ENCODE measurements around the gene STARD13.

The STARD13 gene

DNA sequence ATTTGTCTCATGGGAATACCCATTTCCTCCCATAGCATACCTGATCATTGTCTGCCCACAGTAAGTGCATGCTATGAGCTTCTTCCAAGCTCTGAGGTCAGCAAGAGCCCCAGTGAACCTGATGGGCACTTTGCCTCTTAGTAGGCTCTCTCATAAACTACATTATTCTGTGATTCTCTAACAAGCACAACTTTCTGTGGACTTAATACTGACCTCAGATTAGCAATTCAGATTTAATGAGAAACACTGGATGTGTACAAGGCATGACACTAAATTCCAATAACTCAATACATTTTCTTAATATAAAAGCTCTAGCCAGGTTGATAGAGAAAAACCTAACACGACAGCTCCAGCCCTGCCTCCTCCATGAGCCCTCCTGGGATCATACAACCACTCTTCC, 23.3 kb upstream of the STARD13 start:
- no peak for DNase-seq (ENCODE audit: low read depth in 1 of 2, low spot score in 1 of 2)

DNA sequence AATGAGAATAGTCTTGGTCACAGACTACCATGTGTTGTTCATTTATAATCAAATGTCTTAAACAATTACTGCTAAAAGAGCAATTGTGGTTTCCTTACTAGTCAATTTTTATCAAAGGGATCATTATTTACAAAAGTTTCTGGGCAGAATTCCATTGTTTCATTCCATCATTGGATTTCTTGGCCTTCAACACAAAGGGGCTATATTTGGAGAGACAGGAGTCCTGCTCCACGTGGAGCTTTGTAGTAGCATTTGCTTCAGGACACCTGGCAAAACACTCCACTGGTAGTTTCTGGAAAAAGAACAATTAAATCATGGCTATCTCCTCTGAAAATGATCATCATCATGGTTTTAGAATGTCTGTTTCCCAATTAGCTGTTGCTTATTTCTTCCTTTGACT, 22.3 kb upstream of the STARD13 start:
- DNase-seq (ENCODE audit: low read depth in 1 of 2, low spot score in 1 of 2), result no peak

DNA sequence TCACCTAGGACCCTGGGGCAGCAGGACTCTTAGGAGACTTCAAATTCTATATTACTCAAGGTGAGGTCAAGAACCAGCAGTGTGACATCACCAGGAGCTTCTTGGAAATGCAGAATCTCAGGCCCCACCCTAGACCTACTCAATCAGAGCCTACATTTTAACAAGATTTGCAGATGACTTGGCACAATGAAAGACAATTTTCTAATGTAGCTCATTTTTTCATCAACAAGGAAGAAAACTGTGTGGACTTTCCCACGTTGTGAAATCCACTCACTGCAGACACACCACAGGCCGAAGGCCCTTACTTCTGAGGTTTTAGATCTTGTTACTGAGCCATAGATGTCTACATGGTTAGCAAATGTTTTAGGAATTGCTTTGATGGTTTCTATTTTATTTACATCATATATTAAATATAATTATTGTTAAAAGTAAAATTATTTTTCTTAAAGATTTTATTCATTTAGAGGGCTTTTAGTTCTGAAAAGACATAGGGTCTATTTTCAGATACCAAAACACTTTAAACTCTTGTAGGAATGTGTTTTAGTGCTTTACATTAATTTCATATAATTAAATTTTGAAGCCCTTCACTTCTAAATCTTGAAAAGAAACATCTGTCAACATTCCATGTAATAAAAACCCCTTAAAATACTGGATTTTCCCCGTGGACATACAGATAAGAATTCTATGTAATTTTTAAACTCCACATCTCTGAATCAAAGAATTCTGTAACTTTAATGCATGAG, 18.5 kb upstream of the STARD13 start:
- no peak for DNase-seq (ENCODE audit: low read depth in 1 of 2, low spot score in 1 of 2)

DNA sequence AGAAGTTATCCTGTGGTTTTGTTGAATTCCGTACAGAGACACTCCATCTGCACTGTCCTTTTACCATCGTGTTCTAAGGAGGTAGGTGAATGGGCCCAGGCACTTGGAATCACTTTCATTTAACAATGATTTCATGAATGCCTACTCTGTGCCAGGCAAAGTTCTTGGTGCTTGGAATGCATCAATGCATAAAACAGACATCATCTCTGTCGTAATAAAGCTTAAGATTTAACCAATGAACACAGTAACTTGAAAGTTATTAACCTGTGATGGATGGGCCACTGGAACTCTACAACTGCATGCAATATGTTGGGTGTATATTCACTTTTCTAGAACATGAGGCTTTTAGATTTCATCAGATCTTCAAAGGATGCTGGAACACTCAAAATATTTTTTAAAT, 14.1 kb upstream of the STARD13 start:
- DNase-seq (ENCODE audit: low read depth in 1 of 2, low spot score in 1 of 2), result no peak

DNA sequence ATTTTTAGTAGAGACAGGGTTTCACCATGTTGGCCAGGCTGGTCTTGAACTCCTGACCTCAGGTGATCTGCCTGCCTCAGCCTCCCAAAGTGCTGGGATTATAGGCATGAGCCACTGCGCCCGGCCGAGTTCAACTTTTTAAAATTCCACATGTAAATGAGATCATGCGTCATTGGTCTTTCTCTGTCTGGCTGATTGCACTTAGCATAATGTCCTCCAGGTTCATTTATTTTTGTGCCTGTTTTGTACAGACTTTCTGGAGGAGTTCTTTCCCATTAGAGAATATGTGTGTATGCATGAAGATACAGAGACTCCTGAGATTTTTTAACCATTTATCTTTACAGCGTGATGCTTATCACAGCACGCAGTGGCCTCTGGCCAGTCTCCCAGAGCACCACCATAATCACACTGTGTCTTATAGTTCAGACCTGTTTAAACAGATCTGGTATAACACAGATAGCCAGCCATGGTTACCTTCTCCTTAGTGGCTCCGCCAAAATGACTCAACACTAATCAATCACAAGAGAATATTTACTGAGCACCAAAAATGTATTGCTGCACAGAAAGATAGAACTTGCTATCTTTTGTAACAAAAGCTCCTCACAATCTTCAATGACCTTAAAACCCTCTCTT, 11.4 kb upstream of the STARD13 start:
- no peak for DNase-seq (ENCODE audit: low read depth in 1 of 2, low spot score in 1 of 2)

DNA sequence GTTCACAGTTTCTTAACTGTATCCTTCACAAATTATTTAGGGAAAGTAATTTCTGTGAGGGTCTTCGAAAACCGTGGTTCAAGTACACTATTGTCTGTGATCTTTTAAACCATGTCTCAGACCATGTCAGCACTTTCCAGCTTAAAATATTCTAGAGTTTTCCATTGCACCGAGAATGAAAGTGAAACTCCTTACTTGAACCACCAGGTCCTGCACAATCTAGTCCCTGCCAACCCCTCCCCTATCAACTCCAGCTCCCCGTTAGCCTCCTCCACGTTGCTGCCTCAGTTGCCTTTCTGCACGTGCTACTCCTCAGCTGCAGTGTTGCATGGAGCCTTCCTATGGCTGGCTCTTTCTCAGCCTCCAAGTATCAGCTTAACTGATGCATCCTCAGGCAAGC, 7.2 kb upstream of the STARD13 start:
- no peak for DNase-seq (ENCODE audit: low read depth in 1 of 2, low spot score in 1 of 2)

DNA sequence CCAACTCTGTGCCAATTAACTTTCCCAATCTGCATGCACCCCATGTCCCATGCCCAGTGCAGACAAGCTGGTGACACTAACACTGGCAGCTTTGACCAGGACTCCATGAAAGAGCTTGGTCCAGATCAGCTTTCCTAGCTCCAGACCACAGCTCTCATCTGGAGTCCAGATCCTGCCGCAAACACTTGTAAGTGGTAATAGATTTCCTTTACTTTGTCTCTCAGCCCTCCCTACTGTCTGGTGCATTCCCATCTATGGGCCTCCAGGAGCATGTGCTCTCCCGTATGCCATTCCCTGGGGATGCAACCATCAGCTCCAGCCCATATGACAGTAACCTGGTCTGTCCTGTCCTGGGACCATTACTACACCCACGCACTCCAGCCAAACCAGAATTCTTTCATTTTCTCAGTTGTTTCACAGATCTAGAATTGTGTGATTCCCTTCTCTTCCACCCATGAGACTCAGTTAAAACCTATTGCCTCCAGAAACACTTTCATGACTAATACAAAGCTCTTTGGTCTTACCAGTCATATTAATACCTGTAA, 4.9 kb upstream of the STARD13 start:
- DNase-seq (ENCODE audit: low read depth in 1 of 2, low spot score in 1 of 2), result no peak

DNA sequence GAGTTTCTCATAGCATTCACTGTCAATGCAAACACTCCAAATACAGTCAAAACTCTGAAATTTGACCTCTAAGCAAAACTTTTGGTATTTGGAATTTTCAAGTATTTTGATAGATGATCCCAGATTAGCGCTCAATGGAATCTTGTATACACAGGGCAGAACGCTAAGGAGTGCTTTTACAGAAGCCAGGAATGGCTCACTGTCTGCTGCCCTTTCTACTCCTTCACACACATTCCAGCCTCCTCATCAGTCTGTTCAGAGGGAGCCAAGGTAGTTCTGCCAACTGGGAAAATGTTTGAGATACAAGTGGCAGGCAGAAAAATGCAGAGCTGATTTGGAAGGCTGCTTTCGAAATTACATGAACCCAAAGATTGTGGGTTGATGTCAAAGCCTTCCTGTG, 4.4 kb upstream of the STARD13 start:
- DNase-seq (ENCODE audit: low read depth in 1 of 2, low spot score in 1 of 2), result no peak

DNA sequence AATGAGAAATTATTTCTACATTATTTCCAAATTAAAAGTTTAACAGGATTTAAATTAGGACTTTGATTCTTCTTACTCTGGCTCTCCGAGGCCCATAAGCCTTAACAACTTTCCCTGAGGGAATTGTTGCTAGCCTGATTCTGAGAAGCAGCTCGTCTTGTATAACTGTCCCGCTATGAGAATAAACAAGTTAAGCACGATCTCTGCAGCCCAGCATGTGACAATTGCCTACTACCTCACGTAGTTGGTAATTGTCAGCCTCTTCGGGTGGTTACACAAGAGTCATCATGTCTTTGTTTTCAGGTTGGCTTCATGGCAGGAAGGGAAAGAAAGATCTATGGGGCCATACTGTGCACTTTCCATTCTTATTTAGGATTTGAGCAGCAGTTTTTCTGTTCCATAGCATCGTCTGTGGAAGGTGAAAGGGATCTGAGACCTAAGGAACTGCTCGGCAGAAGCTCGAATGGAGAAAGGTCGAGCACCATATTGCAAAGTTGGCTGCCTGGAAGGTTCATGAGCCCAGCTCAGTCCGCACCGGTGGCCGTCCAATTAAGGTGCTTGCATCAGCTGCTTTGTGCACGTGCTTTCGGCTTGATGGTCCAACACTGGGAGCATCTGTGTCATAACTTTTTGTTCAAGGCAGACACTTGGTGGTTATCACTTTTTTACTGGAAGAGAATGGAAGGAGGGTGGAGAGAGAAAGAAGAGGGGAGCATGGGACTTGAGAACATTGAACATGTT, 1.8 kb upstream of the STARD13 start:
- no peak for DNase-seq (ENCODE audit: low read depth in 1 of 2, low spot score in 1 of 2)

DNA sequence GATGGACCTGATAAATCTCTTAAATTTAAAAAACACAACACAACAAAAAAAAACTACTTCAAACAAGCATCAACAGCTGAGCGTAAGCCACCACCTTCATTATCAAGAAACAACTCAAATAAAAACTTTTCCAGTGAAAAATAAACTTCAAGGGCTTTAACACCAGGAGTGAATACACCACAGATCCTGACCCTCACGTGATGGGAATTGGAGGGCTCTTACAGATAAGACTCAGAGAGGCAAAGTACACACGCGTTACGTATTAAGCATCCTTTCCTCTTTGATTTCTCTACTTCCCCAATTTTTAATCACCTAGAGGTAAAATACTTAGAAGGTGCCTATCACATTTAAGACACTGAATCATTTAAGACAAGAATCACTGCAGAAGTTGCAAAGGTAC, 573 bp upstream of the STARD13 start:
- DNase-seq (ENCODE audit: low read depth in 1 of 2, low spot score in 1 of 2), result no peak

DNA sequence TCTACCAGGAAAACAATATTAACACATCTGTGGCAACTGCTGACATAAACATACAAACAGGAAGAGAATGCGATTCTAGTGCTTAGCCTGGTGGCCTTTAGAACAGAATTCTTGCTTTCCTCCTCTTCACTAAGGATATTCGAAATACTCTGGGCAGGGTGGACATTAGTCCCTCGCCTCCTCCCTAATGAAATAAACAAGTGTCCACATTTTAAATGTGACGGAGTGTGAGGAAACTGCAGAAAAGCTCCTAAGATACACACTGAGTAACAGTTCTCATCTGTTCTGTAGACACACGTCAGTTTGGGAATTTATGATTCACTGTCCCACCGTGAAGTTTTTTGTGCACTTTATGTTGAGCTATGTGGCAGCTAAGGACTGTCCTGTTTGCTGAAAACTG, 639 bp downstream of the STARD13 start:
- no peak for DNase-seq (ENCODE audit: low read depth in 1 of 2, low spot score in 1 of 2)

DNA sequence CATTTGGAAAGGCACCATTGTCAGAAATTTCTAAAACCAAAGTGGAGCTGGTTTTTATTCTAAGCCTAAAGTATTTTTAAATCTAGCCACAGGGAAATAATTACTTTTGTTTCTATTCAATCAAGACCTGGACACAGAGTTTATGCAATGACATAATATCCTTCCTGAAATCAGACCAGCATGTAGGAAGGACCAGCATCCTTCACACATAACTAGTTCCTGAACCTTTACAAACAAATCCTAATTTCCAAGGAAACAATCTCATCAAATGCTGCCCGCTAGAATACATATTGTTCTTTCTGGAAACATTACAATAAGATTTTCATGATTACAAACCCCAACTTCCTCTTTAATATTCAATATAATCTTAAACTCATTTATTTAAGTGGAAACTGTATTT, 1.5 kb downstream of the STARD13 start:
- DNase-seq (ENCODE audit: low read depth in 1 of 2, low spot score in 1 of 2), result no peak

DNA sequence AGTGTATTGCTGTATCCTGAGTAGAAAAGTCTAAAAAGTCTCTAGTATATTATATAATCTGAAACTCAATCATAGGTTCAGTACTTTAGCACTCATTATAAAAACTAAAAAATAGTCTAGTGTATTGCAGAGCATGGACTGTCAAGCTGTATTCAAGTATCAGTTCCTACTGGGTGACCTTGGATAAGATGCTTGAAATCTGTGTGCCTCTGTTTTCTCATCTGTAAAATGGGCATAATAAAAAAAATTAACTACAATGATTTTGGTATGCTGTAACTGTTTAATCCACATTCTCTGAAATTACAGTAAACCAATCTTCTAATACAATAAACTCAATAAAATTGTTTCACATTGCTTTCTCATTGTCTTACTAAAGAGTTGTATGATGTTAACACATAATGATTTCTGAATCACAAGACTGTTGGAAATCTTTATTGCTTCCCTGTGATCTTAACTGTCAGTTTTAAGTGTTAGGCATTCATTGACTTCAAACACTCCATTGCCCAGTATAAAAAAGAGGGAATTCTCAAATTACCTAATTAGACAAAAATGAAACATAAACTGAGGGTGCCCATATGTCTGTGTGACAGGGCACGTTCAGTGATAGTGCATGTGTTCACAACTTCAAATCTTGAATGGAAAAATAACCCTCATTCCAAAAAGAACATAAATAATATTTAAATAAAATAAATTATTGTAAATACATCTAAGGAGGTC, 2.2 kb downstream of the STARD13 start:
- DNase-seq (ENCODE audit: low read depth in 1 of 2, low spot score in 1 of 2), result no peak

DNA sequence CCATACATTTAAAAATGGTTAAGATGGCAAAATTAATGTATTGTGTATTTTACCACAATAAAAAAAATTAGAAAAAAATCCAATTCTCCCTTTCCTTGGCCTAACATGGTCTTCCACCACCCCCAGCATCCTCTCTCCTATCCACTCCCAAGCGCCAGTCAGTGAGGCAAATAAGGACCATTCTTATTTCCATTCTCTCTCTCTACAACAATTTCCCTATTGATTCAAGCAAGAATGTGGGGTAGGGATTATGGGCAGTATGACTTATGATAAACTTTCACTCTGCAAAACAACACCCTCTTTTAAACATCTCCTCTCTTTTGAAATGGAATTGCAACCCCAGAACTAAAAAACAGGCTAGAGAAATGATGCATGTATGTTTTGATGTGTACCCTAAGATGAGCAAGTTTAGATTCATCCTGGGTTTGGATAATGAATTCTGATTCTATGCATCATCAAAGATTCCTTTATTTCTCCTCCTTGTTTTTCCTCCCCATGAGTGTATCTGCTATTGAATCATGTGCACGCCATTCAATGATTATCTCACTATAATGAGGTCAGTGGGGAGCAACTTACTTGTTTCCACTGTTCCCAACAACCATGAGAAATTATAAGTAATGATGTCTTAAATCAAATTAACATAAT, 3.5 kb downstream of the STARD13 start:
- DNase-seq (ENCODE audit: low read depth in 1 of 2, low spot score in 1 of 2), result no peak

DNA sequence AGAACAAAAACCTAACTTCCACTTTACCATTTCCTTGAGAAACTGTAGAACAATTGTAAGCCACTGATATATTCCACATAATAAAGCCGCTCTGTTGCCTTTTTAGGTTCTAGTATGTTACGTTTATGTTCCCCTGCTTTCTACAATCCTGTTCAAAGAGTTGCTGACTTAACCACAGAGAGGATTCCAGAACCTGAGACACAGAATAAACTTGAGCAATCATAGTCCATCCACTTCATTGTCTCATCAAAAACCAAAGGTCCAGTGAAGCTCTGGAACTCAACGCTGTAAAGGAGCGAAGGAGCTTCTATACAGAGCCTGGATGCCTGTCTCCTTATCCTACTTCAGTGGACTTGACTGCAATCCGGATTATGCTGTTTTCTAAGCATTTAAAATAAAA, 4.6 kb downstream of the STARD13 start:
- DNase-seq (ENCODE audit: low read depth in 1 of 2, low spot score in 1 of 2), result no peak

DNA sequence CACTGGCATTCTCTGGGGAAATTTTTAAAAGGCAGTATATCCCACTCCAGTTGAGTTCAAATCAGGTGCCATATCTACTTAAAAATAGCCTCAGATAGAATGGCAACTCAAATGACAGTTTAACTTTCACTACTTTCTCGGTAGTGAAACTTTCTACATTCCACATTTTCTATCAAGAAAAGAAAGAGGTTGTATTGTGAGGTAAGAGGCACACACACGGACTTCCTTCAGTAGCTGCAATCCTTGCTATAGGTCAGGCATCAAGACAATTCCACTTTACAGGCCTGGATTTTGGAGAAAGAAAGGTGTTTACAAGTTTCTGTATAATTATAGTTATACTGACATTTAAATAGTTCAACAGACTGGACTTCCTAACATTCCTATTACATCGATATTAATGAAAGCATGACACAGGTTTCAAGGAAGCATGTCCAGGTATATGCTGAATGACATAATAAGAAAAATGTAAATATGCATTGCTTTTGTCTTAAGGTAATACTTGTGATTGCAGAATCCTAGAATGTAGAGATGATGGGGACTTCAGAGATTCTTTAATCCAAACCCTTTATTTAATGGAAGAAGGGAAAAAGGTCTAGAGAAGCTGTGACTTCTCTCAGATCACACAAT, 5.2 kb downstream of the STARD13 start:
- DNase-seq (ENCODE audit: low read depth in 1 of 2, low spot score in 1 of 2), result no peak

DNA sequence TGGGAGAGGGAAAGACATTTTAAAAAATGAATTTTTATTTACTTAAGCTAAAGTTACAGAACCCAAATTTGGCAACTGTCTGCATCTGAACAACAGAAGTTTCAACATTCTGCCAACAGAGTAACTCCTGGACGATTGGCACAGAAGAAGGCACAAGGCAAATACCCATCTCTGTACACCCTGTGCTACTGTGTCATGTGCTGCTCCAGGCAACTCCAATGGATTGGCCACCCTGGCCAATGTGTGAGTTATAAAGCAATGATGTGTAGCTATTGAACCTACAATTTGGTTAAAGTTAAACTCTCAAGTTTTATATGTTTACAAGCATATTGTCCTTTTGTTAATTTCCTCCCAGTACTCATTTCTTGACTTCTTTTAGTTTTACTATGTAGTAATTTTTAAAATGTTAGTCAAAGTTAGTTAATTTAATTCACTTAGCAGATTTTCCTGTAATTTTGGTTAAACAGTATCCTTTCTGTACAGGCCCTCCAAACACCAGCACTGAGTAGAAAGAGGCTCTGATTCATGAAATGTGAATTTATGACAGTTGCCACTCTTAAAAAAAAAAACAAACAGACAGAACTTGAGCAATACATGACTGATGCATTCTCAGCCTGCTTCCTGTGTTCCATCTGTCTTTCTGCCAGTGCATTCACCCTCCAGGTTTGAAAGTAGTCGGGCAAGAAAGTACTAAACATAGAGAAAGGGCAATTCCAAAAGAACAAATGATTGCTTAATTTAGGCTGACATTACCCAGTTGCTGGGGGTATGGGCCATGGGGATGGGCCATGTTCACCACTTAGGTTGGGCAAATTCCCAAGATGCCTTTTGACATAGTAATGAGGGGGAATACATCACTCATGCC, 5.9 kb downstream of the STARD13 start:
- DNase-seq (ENCODE audit: low read depth in 1 of 2, low spot score in 1 of 2), result no peak

DNA sequence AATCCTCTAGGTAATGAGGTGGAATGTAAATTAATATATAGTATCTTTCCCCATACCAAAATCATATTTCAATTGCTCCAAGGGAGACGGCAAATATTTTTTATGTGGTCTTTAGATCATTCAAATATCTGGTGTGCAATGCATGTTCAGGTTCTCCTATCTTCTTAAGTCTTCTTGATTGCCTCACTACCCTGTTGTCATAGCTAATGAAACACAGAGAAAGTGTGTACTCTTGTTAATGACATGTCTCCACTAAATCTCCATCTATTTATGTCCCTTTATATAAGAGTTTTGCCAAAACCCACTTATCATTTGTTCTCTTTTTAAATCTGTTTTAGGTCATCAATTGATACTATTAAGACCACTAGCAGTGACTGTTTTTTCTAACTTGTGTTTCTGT, 6.6 kb downstream of the STARD13 start:
- DNase-seq (ENCODE audit: low read depth in 1 of 2, low spot score in 1 of 2), result no peak

DNA sequence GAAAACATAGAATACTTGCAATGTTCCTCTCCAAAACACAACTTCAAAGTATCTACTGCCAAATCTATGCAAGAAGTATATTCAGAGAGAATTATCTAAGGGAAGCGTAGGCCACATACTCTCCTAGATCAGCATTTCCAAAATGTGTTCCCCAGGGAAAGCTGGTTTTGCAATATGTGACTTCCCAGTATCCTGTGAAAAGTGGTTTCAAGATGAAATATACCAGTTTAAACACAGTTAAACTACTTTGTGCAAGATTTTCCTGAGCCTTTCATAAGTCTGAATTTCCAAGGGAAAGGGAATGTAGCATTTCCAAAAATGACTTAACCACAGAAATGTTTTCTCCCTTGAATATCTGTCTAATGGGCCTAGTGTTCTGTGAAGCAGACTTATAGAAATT, 7.6 kb downstream of the STARD13 start:
- DNase-seq (ENCODE audit: low read depth in 1 of 2, low spot score in 1 of 2), result no peak
